Cerebellar nuclear complex (tissue), 1 donor: ENCODE data around the gene ZNF10.
A peak's percentile ranks its signal among the peaks of the same experiment; 100 is the strongest.

ENCODE experiments used
- DNase-seq, 2 experiments: peaks; one replicate each; lab custom pipeline; 2025; lab: John Stamatoyannopoulos, UW

Gene ZNF10

GRCh38 chr12:133130038-133130807, at the start of gene ZNF10, which contains the start of gene ZNF891:
ZNF10 (plus strand) TSS chr12:133130627; CDS start chr12:133144493, 13,866 bp downstream.
ZNF891 (minus strand) TSS chr12:133130274; CDS start chr12:133121918, 8,356 bp downstream.
- peak; percentile 39 to 77 for DNase-seq

DNA sequence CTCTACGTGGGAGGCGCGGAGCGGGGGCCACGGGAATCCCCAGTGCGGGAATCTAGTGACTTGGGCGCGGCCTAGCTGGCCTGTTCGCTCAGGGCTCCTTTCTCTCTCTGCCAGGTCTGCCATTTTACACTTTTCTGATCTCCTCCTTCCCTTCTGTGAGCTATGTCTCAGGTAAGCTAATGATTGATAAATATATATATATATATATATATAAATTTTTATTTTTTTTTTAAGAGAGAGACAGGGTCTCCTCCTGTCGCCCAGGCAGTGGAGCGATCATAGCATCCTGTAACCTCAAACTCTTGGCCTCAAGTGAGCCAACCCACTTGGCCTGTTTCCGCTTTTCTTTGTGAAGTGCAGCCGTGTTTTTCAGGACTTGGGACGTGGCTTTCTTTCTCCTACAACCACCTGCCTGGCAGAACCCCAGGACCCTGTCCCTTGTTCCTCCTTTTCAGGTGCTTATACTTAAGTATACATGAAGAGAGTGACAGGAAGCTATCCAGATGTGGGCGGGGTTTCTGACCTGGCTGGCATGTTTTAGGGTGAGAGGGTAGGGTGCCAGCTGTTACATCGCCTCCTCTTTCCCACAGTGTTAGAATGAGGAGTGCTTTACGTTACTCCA, 49.2 kb upstream of the ZNF10 start:
- no peak for DNase-seq

GRCh38 chr12:133083345-133083744, 47.1 kb upstream of the ZNF10 start:
- DNase-seq, result no peak

DNA sequence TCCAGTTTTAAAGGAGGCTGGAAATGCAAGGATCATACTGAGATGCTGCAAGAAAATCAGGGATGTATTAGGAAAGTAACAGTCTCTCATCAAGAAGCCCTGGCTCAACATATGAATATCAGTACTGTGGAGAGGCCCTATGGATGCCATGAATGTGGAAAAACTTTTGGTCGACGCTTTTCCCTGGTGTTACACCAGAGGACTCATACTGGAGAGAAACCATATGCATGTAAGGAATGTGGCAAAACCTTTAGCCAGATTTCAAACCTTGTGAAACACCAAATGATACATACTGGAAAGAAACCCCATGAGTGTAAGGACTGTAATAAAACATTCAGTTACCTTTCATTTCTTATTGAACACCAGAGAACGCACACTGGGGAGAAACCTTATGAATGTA, 24.8 kb upstream of the ZNF10 start:
- no peak for DNase-seq

GRCh38 chr12:133106253-133106652, 24.2 kb upstream of the ZNF10 start:
- DNase-seq, result no peak

- no peak for DNase-seq
Measured at GRCh38 chr12:133107121-133107520, 23.3 kb upstream of the ZNF10 start.

DNA sequence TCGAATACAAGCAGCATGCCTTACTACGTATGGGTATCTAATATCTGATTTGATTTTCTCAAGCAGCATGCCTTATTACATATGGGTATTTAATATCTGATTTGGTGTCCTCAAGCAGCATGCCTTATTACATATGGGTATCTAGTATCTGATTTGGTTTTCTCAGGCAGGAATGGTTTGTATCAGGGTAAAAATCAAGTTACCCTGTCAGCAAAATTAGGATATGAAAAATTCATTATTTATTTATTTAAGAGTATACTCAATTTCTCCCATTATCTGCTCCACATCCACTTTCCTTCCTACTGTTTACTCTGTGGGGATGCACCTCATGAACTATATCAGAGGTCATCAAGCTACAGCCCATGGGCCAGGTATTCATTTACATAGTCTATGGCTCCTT, 22.3 kb upstream of the ZNF10 start:
- no peak for DNase-seq

GRCh38 chr12:133120385-133121191, 9.8 kb upstream of the ZNF10 start:
- no peak for DNase-seq

GRCh38 chr12:133124674-133125073, 5.8 kb upstream of the ZNF10 start:
- no peak for DNase-seq

- DNase-seq, result no peak
Measured at GRCh38 chr12:133129368-133130037, 924 bp upstream of the ZNF10 start.

DNA sequence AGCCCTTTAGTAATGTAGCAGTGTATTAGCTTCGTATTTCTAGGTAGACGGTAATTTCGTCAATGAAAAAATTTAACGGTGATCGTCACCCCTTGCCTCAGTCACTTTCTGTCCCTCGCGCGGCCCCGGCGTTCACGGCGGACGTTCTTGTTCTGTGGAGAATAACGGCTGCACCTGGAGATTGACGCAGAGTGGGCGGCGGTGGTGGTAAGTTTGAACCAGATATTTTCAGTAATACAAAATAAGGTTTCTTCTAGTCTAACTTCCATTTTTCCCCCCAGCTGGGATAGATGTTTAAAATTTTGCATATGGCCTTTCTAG, 341 bp downstream of the ZNF10 start:
- no peak for DNase-seq

DNA sequence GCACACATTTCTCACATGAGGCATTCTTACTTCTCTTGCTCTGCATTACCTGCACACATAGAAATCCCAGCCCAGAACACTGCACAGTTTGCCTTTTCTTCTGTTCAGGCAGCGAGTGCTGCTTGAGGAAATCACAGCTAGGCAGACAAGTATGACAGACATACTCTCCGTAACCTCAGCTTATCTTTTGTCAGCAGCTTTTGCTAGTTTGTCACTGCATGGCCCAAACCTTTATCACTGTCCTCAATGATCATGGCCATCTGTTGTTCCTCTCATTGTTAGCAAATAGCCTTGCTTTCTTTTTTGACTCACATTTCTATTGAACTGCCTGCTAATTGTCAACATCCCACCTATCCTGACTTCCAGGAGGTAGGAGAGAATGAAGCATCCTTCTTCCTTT, 5.3 kb downstream of the ZNF10 start:
- no peak for DNase-seq

DNA sequence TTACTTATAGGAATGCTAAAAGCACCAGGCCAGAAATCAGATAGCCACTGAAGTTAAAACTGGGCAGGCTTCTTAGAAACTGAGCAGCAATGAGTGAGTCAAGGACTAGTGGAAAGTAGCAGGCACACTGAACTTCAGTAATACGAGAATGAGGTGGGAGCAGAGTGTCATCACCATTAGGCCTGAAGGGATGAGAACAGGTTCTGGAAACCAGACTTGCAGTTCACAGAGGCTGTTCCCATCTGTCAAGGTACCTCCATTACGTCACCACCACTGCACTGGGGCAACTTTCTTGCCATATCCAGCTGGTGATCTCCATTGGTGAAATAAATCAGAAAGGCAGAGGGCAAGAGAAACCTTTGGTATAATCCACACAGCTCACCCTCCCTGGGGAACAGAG, 15.6 kb downstream of the ZNF10 start:
- no peak for DNase-seq

- DNase-seq, result no peak
Measured at GRCh38 chr12:133156125-133156690, 25.8 kb downstream of the ZNF10 start.

GRCh38 chr12:133165776-133166175, 35.3 kb downstream of the ZNF10 start:
- DNase-seq, result no peak

- DNase-seq, result no peak
Measured at GRCh38 chr12:133172491-133172890, 42.1 kb downstream of the ZNF10 start.

- DNase-seq, result no peak
Measured at GRCh38 chr12:133174901-133175300, 44.5 kb downstream of the ZNF10 start.

DNA sequence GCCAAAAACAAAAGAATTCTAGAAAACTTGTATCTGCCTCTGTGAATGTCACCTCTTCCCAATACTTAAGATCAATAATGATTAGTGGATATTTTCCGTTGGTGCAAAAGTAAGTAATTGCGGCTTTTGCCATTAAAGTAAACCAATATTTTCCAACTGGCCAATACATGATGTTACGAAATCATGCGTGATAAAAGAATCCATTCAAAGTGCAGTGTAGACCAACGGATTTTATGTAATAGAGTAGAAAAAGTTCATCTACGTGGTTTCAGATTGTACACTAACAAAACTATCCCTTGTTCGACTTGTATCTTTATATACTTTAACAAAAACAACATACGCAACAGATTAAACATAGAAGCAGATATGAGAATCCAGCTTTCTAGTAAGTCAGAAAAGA, 50.2 kb downstream of the ZNF10 start:
- no peak for DNase-seq

DNA sequence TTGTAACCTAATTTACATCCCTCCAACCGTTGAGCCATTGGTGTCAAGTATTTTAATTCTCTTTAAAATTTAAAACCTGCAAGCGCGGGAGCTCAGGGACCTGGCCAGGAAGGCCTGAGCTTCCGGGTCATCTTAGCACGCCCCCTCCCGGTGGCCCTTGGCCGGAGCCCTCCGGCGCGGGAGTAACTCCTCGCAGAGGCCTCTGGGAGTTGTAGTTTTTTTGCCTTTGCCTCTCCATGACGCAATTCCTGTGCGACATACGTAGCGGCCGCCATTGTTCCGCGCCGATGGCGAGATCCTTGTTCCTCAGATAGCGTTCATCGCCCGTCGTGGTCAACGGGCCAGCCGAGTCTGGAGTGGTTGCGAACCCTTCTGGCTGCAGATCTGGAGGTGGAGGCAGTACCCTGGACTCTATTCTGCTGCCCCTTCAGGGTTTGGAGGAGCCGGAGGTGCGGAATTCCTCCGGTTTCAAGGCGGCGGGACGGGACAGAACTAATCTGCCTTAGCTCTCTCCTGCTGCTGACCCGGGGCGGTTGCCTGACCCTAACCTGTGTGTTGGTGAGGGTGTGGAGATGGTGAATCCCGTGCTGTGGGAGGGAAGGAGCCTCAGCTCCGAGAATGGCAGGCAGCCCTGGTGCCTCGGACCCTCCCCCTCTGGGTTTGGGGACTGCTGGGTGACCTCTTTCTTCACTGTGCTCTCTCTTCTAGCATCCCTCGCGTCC, 51.0 kb downstream of the ZNF10 start, which contains the start of gene ZNF268:
Gene ZNF268, plus strand, starts transcription at position 258 of the 722 bp plus-strand sequence. CDS start 503 bp downstream, outside the sequence.
- DNase-seq, result peak in 1 of 2 experiments; percentile 41

DNA sequence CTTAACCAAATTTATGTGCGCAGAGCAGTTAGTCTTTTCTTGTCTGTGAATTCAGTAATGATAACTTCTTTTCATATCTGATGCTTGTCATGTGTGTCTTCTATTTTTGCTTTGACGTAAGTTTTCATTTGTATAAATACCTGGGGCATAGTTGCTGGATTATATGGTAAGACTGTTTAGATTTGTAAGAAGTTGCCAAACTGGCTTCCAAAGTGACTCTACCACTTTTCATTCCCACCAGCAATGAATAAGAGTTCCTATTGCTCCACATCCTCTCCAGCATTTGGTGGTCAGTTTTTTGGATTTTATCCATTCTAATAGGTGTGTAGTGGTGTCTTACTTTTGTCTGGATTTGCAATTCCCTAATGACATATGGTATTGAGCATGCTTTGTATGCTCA, 59.7 kb downstream of the ZNF10 start:
- DNase-seq, result no peak

DNA sequence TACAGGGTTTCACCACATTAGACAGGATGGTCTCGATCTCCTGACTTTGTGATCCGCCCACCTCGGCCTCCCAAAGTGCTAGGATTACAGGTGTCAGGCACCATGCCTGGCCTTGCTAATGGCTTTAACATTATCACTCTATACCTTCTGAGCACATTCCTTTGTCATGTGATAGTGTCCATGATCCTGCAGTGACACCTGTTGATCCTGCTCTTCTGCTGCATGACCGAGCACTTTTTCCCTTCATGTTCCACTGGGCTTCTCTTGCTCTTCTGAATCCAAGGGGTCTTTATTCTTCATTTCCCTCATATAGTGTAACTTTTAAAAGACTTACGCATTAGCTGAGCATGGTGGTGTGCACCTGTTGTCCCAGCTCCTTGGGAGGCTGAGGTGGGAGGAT, 62.4 kb downstream of the ZNF10 start:
- DNase-seq, result no peak
